BE2C (cell line): ENCODE measurements around the gene AKT3.

Source experiments
- DNase-seq: peaks from one replicate; pipeline ENCODE4 v3.0.0-alpha.2; 2020
- H3K27me3 ChIP-seq: fragments of 250-450 bp; sonication (Bioruptor Pico); 2 replicates; pipeline ENCODE4 v1.5.1; 2020; ENCODE audit warnings: mild to moderate bottlenecking
- H3K36me3 ChIP-seq: fragments of 250-450 bp; sonication (Bioruptor Pico); 2 replicates; pipeline ENCODE4 v1.5.1; 2020; ENCODE audit warnings: mild to moderate bottlenecking
- H3K4me1 ChIP-seq: fragments of 250-450 bp; sonication (Bioruptor Pico); 2 replicates; pipeline ENCODE4 v1.5.1; 2020
- H3K4me3 ChIP-seq: 2 replicates; pipeline ENCODE4 v1.5.1; 2011; ENCODE audit warnings: low read depth, low read length
- H3K9me3 ChIP-seq: fragments of 250-450 bp; sonication (Bioruptor Pico); 2 replicates; pipeline ENCODE4 v1.5.1; 2020
- TF ChIP-seq, protein P1 (sequence below): IDR thresholded peaks from 2 replicates; pipeline ENCODE4 v1.5.1; 2012; ENCODE audit warnings: mild to moderate bottlenecking, low read depth, low read length

Gene AKT3

DNA sequence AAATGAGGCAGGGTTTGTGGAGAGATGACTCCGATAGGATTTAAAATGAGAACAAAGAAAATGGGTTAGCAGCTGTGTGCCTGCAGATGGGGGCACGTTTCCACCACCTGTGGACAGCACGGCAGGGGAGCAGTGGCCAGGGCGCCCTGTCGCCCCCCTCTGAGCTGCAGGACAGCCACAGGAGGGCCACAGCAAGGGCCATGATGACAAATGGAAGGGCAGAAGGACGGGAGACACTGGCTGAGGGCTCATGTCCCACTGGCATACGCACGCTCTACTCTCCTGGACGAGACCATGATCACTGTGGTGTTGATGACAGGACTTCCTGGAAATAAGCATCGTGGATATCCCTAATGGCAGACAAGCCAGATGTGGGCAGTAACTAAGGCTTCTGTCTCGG lies 353.2 kb downstream of the AKT3 start:
- TF ChIP-seq, protein P1, sequence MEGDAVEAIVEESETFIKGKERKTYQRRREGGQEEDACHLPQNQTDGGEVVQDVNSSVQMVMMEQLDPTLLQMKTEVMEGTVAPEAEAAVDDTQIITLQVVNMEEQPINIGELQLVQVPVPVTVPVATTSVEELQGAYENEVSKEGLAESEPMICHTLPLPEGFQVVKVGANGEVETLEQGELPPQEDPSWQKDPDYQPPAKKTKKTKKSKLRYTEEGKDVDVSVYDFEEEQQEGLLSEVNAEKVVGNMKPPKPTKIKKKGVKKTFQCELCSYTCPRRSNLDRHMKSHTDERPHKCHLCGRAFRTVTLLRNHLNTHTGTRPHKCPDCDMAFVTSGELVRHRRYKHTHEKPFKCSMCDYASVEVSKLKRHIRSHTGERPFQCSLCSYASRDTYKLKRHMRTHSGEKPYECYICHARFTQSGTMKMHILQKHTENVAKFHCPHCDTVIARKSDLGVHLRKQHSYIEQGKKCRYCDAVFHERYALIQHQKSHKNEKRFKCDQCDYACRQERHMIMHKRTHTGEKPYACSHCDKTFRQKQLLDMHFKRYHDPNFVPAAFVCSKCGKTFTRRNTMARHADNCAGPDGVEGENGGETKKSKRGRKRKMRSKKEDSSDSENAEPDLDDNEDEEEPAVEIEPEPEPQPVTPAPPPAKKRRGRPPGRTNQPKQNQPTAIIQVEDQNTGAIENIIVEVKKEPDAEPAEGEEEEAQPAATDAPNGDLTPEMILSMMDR: no peak
- no peaks in the 10 kb centered on the region for H3K9me3 ChIP-seq
- peaks cover 3% of the 10 kb centered on the region; the same call in 1 of the 2 replicates for H3K36me3 ChIP-seq
- H3K27me3 ChIP-seq: no peaks in the 10 kb centered on the region
- DNase-seq: no peak
- H3K4me1 ChIP-seq: peaks cover 34% of the 10 kb centered on the region
- no peak overlapping the region for H3K4me3 ChIP-seq

DNA sequence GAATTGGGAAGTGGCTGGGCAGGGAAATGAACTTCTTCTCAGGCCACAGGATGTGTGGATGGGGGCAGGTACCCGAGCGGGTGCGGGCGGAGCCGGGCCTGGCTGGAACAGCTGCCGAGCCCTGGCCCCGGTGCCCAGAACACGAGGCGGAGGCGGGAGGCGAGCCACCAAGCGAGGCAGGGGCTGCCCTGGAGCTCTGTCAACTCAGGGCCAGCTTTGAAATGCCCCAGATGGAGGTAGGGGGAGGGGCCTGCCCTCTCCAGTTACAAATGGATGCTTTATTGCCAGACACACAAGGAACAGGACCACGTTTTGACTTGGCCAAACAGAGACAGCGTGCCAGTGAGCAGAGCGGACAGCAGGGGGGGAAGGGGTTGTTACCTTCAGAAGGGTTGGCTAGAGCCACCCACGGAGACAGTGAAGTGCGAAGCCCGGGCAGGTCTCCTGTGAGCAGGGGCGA lies 353.8 kb downstream of the AKT3 start:
- H3K36me3 ChIP-seq: peaks cover 3% of the 10 kb centered on the region; the same call in 1 of the 2 replicates
- DNase-seq: peak; percentile 88
- no peak overlapping the region for H3K4me3 ChIP-seq
- H3K4me1 ChIP-seq: peaks cover 34% of the 10 kb centered on the region
- no peaks in the 10 kb centered on the region for H3K27me3 ChIP-seq
- no peaks in the 10 kb centered on the region for H3K9me3 ChIP-seq
- TF ChIP-seq, protein P1: peak; percentile 16; the same call in 1 of the 2 replicates

DNA sequence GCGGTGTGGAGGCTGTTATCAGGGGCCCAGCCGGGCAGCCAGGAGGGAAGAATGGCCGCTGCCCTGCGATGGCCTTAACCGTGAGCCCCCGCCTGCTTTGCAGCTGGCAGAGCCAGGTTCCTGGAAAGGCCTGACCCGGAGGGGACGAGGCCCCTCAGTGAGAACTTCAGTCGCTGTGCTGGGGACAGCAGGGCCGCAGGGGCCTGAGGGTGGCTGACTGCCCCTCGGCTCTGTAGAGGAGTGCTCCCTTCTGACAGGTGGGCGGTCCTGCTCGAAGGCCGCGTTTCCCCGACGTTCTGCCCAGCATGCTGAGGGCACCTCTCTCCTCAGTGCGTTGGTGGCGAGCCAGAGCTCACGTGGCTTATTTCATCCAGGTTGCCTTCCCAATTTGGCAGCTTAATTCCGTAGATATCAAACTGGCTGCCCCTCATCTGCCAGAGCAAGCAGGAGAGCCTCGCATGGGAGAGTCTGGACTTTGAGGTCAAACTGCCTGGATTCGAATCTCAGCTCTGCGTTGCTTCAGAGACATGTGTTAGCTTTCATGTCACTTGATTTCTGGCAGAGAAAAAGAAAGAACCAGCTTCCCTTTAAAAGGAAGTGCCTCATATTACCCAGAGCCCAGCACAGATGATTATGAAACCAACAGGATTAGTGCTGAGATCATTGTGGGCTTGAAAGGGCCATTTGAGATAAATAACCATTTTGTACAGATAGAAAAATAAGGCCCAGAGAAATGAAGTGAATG lies 354.4 kb downstream of the AKT3 start:
- peaks cover 39% of the 10 kb centered on the region for H3K4me1 ChIP-seq
- no peaks in the 10 kb centered on the region; the same call in 1 of the 2 replicates for H3K36me3 ChIP-seq
- no peak for DNase-seq
- H3K27me3 ChIP-seq: no peaks in the 10 kb centered on the region
- TF ChIP-seq, protein P1: no peak
- H3K4me3 ChIP-seq: no peak overlapping the region
- H3K9me3 ChIP-seq: no peaks in the 10 kb centered on the region

DNA sequence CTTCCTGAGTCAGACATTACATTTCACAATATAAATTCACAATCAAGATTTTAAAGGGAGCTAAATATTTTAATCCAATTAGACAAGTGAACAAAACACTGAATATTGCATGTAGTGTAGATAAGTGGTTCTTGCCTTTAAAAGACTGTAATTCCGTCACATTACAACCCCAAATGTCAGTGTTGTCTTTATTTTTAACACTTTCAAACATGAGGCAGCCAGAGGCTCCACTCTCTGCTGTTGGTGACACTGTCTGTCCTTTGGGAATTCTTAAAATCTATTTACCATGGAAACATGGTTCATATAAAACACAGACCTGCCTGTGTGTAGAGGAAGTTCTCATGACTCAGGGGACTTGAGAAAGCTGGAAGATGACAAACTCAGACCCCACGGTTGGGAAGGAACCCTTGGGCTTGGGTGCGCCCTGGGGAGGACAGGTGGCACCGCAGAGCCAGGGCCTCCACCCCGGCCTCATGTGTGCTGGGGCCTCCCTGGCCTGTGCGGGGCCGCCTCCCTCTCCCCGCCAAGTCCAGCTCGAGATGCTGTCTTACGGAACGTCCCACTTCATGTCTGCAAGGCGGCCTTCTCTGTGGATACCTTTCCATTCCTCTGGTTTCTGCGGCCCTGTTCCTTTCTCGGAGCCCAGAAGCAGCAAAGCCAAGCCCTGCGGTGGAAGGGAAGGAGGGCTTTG lies 355.2 kb downstream of the AKT3 start:
- H3K4me1 ChIP-seq: peaks cover 45% of the 10 kb centered on the region
- H3K36me3 ChIP-seq: no peaks in the 10 kb centered on the region; the same call in 1 of the 2 replicates

DNA sequence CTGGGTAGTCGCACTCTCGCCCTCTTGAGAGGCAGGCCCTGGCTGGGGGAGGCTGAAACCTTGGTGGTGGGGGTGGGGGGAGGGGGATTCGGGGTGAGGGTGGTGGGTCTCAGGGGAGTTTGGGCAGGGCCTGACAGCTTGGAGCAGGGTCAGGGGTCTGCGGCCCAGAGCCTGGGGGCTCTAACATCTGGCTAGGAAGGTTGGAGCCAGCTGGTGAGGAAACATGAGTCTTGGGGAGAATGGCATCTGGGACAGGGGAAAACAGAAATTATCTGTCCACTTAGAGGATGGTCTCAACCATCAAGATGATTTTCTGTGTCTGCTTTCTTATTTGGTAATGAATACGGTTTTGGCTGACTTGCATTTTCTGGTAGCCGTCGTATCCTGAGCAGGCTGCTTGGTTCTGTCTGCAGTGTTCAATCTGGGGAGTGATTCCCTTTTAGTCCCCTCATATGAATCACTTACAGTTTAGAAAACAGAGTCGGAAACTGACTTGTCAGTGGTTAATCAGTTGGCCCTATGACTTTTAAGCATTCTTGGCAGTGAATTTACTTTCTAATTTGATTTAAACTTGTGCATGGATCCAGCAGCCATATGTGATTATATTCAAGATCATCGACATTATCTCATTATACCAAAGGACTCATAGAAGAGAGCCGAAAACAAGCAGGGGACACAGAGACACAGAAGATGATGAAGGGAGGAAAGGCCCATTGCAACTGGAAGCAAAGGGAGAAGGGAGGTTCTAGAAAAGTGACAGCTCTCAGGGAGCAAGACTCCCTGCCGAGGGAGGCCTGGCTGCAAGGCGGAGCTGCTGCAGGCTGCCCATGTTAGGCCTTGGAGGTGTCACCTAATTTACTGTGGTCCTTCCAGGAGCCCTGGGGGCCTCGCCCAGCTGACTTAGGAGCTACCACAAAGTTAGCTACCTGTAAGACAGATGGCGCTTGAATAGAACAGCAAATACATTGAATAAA lies 356.6 kb downstream of the AKT3 start:
- H3K4me3 ChIP-seq: no peak overlapping the region
- DNase-seq: peak; percentile 65
- no peaks in the 10 kb centered on the region for H3K27me3 ChIP-seq
- TF ChIP-seq, protein P1: no peak
- no peaks in the 10 kb centered on the region for H3K36me3 ChIP-seq
- peaks cover 51% of the 10 kb centered on the region for H3K4me1 ChIP-seq
- no peaks in the 10 kb centered on the region for H3K9me3 ChIP-seq

More for the DNA sequence above, 355.2 kb downstream of the AKT3 start:
- Histone ChIP-seq H3K4me3 (no peak overlapping the region), H3K27me3 (no peaks in the 10 kb centered on the region), H3K9me3 (no peaks in the 10 kb centered on the region)
- TF ChIP-seq, protein P1: no peak
- no peak for DNase-seq
